A673 (cell line): ENCODE results near the gene RNF217.

ENCODE experiments used
- EZH2 ChIP-seq: fragments of 200-600 bp; sonication (generic); IDR thresholded peaks from 2 replicates; pipeline ENCODE4 v1.6.1; 2017; ENCODE audit warnings: borderline replicate concordance, low read depth, mild to moderate bottlenecking, mixed read lengths, antibody characterized with exemption, low read length; ENCODE audit not compliant: poor library complexity, severe bottlenecking
- TF ChIP-seq, protein P1 (sequence below): fragments of 300-800, 200-600 bp; sonication (generic); conservative IDR thresholded peaks from 2 replicates; pipeline ENCODE4 v1.5.1; 2017; ENCODE audit warnings: low read depth, mild to moderate bottlenecking, antibody characterized with exemption, low read length, moderate library complexity, mixed read lengths

GRCh38 chr6:124994648-124995047, 32.4 kb downstream of the RNF217 start:
- TF ChIP-seq, protein P1, sequence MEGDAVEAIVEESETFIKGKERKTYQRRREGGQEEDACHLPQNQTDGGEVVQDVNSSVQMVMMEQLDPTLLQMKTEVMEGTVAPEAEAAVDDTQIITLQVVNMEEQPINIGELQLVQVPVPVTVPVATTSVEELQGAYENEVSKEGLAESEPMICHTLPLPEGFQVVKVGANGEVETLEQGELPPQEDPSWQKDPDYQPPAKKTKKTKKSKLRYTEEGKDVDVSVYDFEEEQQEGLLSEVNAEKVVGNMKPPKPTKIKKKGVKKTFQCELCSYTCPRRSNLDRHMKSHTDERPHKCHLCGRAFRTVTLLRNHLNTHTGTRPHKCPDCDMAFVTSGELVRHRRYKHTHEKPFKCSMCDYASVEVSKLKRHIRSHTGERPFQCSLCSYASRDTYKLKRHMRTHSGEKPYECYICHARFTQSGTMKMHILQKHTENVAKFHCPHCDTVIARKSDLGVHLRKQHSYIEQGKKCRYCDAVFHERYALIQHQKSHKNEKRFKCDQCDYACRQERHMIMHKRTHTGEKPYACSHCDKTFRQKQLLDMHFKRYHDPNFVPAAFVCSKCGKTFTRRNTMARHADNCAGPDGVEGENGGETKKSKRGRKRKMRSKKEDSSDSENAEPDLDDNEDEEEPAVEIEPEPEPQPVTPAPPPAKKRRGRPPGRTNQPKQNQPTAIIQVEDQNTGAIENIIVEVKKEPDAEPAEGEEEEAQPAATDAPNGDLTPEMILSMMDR, result no peak
- TF ChIP-seq EZH2, result no peak
